GM19397 (cell line): ENCODE results near the gene KIF3C.
"Not testable (repeated sequence)": the region's sequence is repeated elsewhere in the genome, so short reads cannot be mapped to it uniquely, and the experiment has no call there.

ENCODE experiments used
- ATAC-seq: cut with Tn5 transposase; IDR thresholded peaks from one replicate; pipeline ENCODE4 v1.9.1; 2021; ENCODE audit warnings: mild to moderate bottlenecking, moderate library complexity; ENCODE audit not compliant: unreplicated experiment

Gene KIF3C

GRCh38 chr2:25966531-25967270, 15.6 kb downstream of the KIF3C start:
- no peak for ATAC-seq

- ATAC-seq, result no peak
These were observed 17.4 kb downstream of the KIF3C start for GRCh38 chr2:25964891-25965290.

GRCh38 chr2:25960920-25961319, 21.4 kb downstream of the KIF3C start:
- ATAC-seq, result no peak

DNA sequence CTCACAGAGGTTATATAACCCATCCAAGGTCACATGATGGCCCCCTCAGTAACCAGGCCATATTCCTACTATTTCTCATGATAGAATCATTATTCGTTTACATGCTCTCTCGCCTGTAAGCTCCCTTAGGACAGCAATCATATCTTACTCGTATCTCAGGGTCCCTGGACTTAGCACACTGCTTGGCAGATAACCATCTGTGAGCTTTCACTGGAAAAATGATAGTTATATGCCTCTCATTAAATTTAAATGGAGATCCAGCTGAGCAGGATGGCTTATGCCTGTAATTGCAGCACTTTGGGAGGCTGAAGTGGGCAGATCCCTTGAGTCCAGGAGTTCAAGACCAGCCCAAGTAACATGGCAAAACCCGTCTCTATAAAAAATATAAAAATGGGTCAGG, 21.9 kb downstream of the KIF3C start:
- ATAC-seq, result no peak

DNA sequence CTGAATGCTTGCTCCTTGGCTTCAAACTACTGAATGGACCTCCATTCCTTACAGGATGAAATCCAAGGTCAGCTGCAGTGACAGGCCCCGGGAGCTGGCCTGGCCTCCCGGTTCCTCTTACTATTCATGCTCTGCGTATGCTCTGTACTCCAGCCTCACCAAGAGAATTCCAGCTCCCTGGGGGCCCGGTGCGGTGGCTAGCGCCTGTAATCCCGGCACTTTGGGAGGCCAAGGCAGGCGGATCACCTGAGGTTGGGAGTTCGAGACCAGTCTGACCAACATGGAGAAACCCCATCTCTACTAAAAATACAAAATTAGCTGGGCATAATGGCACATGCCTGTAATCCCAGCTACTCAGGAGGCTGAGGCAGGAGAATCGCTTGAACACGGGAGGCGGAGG, 23.7 kb downstream of the KIF3C start:
- not testable (repeated sequence) for ATAC-seq

GRCh38 chr2:25957743-25958142, 24.6 kb downstream of the KIF3C start:
- no peak for ATAC-seq

- no peak for ATAC-seq
These were observed 26.3 kb downstream of the KIF3C start for GRCh38 chr2:25955869-25956535.

- no peak for ATAC-seq
These were observed 27.3 kb downstream of the KIF3C start for GRCh38 chr2:25955036-25955435.

GRCh38 chr2:25954199-25954752, 28.0 kb downstream of the KIF3C start:
- no peak for ATAC-seq

DNA sequence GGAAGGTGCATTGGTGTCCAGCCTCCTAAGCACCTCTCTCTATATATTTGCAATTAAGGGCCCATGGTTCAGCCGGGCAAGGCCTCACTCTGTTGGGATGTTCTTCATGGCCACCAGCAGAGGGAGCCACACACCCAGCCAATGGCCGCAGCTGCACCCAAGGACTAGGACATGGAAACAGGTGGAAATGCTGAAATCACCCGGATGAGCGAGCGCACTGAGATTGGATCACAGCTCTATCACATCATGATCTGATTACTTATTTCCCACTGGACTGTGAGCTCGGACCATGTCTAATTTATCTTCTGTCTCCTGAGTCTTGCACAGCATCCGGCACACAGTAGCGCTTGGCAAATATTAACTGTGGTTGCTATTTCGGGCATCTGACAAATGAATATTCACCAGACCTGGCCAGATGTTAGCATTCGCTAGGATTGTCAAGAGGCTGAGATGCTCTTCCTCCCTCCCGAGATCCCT, 31.2 kb downstream of the KIF3C start:
- ATAC-seq, result no peak

GRCh38 chr2:25948437-25948836, 33.9 kb downstream of the KIF3C start:
- ATAC-seq, result no peak

- ATAC-seq, result no peak
These were observed 41.3 kb downstream of the KIF3C start for GRCh38 chr2:25941042-25941441.

- ATAC-seq, result no peak
These were observed 43.0 kb downstream of the KIF3C start for GRCh38 chr2:25939257-25939668.

DNA sequence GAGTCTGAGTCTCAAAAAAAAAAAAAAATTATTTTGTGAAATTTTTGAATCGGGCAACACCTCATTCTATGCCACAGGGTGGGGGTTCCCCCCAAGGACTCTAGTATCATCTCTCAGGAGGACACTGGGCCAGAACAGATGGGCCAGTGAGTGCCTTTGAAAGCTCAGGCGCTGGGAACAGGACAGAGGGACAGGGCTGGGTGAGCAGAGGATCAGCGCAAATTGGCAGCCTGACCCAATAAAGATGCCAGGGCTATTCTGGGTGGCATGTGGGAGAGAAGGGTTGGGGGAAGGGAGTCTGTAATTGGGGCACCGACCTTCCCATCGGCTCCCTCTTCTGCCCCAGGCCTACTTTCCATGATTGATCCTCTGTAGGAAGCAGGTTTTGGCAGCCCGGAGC, 44.0 kb downstream of the KIF3C start:
- no peak for ATAC-seq

GRCh38 chr2:25936889-25937545, 45.3 kb downstream of the KIF3C start:
- no peak for ATAC-seq

- ATAC-seq, result no peak
These were observed 48.7 kb downstream of the KIF3C start for GRCh38 chr2:25933622-25934021.

DNA sequence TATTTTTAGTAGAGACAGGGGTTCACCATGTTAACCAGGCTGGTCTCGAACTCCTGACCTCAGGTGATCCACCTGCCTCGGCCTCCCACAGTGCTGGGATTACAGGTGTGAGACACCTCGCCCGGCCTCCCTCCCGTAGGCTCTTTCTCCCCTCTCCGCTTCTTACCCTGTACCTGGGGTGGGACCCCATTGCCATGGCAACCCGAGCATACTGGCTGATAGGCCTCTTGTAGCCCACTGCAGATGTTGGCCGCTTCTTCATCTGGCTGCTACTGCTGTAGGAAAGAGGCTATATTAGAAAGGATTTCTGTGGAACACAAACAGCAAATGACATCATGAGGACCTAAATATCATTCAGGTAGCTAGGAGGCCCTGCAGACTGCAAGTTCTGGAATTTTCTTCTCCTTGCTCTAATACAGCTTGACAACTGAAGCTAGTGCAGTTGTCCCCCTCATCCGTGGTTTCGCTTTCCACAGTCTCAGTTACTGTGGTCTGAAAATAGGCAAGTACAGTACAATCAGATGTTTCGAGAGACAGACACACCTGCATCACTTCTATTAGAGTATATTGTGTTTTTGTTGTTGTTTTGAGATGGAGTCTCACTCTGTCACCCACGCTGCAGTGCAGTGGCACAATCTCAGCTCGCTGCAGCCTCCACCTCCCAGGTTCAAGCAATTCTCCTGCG, 52.4 kb downstream of the KIF3C start:
- no peak for ATAC-seq

GRCh38 chr2:25928668-25929067, 53.6 kb downstream of the KIF3C start:
- no peak for ATAC-seq

GRCh38 chr2:25926984-25927756, 55.1 kb downstream of the KIF3C start:
- no peak for ATAC-seq

- no peak for ATAC-seq
These were observed 59.8 kb downstream of the KIF3C start for GRCh38 chr2:25922501-25922900.
